SH-SY5Y (cell line): Measurements from ENCODE around the gene CKM.

Source experiments
- GATA2 ChIP-seq: IDR thresholded peaks from 2 replicates; pipeline ENCODE4 v1.6.1; 2011; ENCODE audit warnings: mild to moderate bottlenecking, low read depth, low read length
- GATA3 ChIP-seq: IDR thresholded peaks from 2 replicates; pipeline ENCODE4 v1.6.1; 2011; ENCODE audit warnings: low read depth, mild to moderate bottlenecking, low read length, moderate library complexity

- TF ChIP-seq GATA2, result no peak
- TF ChIP-seq GATA3, result no peak
These were observed 47.2 kb downstream of the CKM start for GRCh38 chr19:45275370-45275971.
